Central memory CD8-positive, alpha-beta T cell (primary cell): ENCODE measurements around the gene ZNF766.
"Not testable (repeated sequence)": the region's sequence is repeated elsewhere in the genome, so short reads cannot be mapped to it uniquely, and the experiment has no call there.

ENCODE experiments used
- ATAC-seq: fragments of 150-1000 bp; cut with Tn5 transposase; replicated peaks from 2 replicates; pipeline ENCODE4 v1.10.0; 2022; ENCODE audit warnings: mild to moderate bottlenecking, moderate FRiP score, moderate number of reproducible peaks; ENCODE audit not compliant: poor library complexity, severe bottlenecking; ENCODE audit errors: extremely low read depth
- DNase-seq, 2 donors: peaks; one replicate each; pipeline ENCODE4 v3.0.0; 2021; ENCODE audit warnings: low spot score in 2 of 2
- H3K27ac Mint-ChIP-seq: one replicate; pipeline ENCODE4 v1.8.0; 2022; ENCODE audit warnings: low read depth, mild to moderate bottlenecking, moderate library complexity, mixed read lengths
- H3K27me3 Mint-ChIP-seq: one replicate; pipeline ENCODE4 v1.8.0; 2022; ENCODE audit warnings: mixed read lengths
- H3K36me3 Mint-ChIP-seq: one replicate; pipeline ENCODE4 v1.8.0; 2022; ENCODE audit warnings: mild to moderate bottlenecking, moderate library complexity, mixed read lengths; ENCODE audit not compliant: insufficient read depth
- H3K4me1 Mint-ChIP-seq: one replicate; pipeline ENCODE4 v1.8.0; 2022; ENCODE audit warnings: mixed read lengths
- H3K4me3 Mint-ChIP-seq: one replicate; pipeline ENCODE4 v1.8.0; 2022; ENCODE audit warnings: mild to moderate bottlenecking, moderate library complexity, mixed read lengths
- H3K9me3 Mint-ChIP-seq: one replicate; pipeline ENCODE4 v1.8.0; 2022; ENCODE audit warnings: mixed read lengths

Gene ZNF766

DNA sequence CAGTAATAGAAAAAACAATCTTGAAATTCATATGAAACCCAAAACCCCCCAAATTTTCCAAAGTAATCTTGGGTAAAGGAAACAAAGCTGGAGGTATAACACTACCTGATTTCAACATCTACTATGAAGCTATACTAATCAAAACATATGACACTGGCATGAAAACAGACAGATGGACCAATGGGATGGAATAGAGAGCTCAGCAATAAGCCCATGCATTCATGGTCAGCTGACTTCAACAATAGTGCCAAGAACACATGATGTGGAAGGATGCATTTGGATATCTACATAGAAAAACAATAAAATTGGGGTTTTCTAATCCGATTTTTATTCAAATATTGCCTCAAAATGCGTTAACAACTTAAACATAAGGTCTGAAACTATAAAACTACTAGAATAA is 32.2 kb upstream of the ZNF766 start:
- Mint-ChIP-seq H3K4me1 (no peaks in the 10 kb centered on the region), H3K9me3 (no peaks in the 10 kb centered on the region), H3K4me3 (no peak overlapping the region), H3K27me3 (no peaks in the 10 kb centered on the region), H3K36me3 (no peaks in the 10 kb centered on the region), H3K27ac (no peak overlapping the region)
- DNase-seq (no peak), ATAC-seq (no peak)

DNA sequence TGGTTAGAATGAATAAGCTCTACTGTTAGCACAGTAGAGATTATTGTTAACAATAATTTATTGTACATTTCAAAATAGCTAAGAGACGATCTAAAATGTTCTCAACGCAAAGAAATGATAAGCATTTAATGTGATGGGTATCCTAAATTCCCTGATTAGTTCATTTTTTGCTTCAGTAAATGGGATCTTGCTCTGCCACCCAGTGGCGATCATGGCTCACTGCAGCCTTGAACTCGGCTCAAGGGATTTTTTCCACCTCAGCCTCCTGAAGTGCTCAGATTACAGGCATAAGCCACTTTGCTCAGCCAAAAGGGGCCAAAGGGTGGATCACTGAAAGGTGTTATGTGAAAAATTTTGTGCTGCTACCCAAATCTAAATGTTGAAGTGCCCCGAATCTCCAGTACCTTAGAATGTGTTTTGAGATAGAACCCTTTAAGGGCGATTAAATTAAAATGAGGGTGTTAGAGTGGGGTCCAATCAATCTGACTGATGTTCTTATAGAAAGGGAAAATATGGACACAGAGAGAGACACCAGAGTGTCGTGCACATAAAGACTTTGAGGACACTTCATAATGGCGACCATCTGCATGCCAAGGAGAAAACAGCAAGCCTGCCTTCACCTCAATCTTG is 31.5 kb upstream of the ZNF766 start:
- Mint-ChIP-seq H3K4me1 (no peaks in the 10 kb centered on the region), H3K27ac (no peak overlapping the region), H3K36me3 (no peaks in the 10 kb centered on the region), H3K27me3 (no peaks in the 10 kb centered on the region), H3K9me3 (no peaks in the 10 kb centered on the region), H3K4me3 (no peak overlapping the region)
- DNase-seq, result peak; percentile 27 to 29
- ATAC-seq, result no peak

- DNase-seq (no peak), ATAC-seq (no peak)
- H3K4me1 Mint-ChIP-seq, result no peaks in the 10 kb centered on the region
- no peaks in the 10 kb centered on the region for H3K9me3 Mint-ChIP-seq
- no peak overlapping the region for H3K4me3 Mint-ChIP-seq
- H3K27me3 Mint-ChIP-seq, result no peaks in the 10 kb centered on the region
- no peak overlapping the region for H3K27ac Mint-ChIP-seq
- no peaks in the 10 kb centered on the region for H3K36me3 Mint-ChIP-seq
Measured at GRCh38 chr19:52244021-52244420, 25.4 kb upstream of the ZNF766 start.

- DNase-seq (peak; percentile 34 to 38), ATAC-seq (no peak)
- H3K9me3 Mint-ChIP-seq, result no peaks in the 10 kb centered on the region
- no peak overlapping the region for H3K27ac Mint-ChIP-seq
- no peaks in the 10 kb centered on the region for H3K4me1 Mint-ChIP-seq
- H3K27me3 Mint-ChIP-seq, result no peaks in the 10 kb centered on the region
- no peaks in the 10 kb centered on the region for H3K36me3 Mint-ChIP-seq
- H3K4me3 Mint-ChIP-seq, result no peak overlapping the region
Measured at GRCh38 chr19:52248241-52248640, 21.1 kb upstream of the ZNF766 start.

GRCh38 chr19:52258426-52258825 is 11.0 kb upstream of the ZNF766 start:
- ATAC-seq, result no peak
- H3K27me3 Mint-ChIP-seq, result peaks cover 20% of the 10 kb centered on the region
- H3K9me3 Mint-ChIP-seq, result no peaks in the 10 kb centered on the region
- H3K4me3 Mint-ChIP-seq, result no peak overlapping the region
- no peak for DNase-seq
- H3K27ac Mint-ChIP-seq, result no peak overlapping the region
- H3K4me1 Mint-ChIP-seq, result no peaks in the 10 kb centered on the region
- peaks cover 1% of the 10 kb centered on the region for H3K36me3 Mint-ChIP-seq

GRCh38 chr19:52265556-52265955 is 3.8 kb upstream of the ZNF766 start:
- not testable (repeated sequence) for H3K4me3 Mint-ChIP-seq, H3K36me3 Mint-ChIP-seq, DNase-seq, ATAC-seq, H3K9me3 Mint-ChIP-seq, H3K4me1 Mint-ChIP-seq, H3K27ac Mint-ChIP-seq
- H3K27me3 Mint-ChIP-seq, result peaks cover 21% of the 10 kb centered on the region

DNA sequence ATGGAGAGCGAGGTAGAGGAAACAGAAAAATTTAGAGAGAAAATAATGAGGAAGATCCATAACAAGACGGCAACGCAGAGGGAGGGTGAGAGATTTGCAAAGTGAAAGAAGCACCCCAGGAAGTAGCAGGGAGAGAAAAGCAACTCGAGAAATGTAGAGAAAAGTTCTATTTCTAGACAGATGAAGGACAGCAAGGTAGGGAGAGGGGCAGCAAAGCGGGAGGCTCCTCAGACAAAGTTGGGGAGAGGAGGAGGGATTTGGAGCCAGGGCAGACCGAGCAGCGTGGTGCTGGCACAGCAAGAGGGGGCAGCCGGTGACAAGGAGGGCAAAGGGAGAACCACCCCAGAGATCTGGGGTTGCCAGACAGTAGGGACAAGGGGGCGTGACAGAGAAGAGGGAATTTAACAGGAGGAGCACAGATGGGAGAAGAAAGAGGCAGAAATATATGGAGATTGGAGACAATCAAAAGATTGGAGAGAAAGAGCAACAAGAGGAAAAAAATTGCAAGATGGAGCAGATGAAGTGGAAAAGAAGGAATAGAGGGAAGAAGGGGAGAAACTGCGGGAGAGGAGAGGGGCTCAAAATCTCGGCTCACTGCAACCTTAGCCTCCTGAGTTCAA is 989 bp downstream of the ZNF766 start:
- Mint-ChIP-seq H3K36me3 (peaks cover 13% of the 10 kb centered on the region), H3K4me3 (peak overlapping the region; percentile 84), H3K9me3 (no peaks in the 10 kb centered on the region), H3K27ac (peak overlapping the region; percentile 94), H3K27me3 (no peaks in the 10 kb centered on the region), H3K4me1 (peaks cover 48% of the 10 kb centered on the region)
- DNase-seq, result no peak
- ATAC-seq, result peak; percentile 5

DNA sequence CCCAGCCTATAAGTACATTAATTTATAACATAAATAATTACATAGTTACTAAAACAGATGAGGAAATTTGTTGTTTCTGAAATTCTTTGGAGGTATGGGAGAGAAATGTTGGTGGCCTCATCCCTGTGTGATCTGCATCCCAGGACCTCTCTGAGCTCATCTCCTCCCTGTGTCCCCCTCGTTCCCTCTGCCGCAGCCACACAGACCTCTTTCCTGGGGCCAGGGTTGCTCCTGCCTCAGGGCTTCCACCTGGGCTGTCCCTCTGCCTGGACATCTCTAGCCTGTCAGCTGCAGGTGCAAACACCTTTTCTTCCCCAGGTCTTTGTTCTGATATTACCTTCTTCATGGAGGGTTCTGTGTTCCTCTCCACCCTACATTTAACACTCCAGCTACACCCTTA is 3.9 kb downstream of the ZNF766 start:
- Mint-ChIP-seq H3K36me3 (peaks cover 19% of the 10 kb centered on the region), H3K9me3 (no peaks in the 10 kb centered on the region), H3K27ac (peak overlapping the region; percentile 5), H3K4me3 (no peak overlapping the region), H3K27me3 (no peaks in the 10 kb centered on the region), H3K4me1 (peaks cover 71% of the 10 kb centered on the region)
- DNase-seq (no peak), ATAC-seq (no peak)

GRCh38 chr19:52274191-52274590 is 4.8 kb downstream of the ZNF766 start:
- DNase-seq (no peak), ATAC-seq (no peak)
- no peak overlapping the region for H3K27ac Mint-ChIP-seq
- peaks cover 19% of the 10 kb centered on the region for H3K36me3 Mint-ChIP-seq
- no peak overlapping the region for H3K4me3 Mint-ChIP-seq
- peaks cover 80% of the 10 kb centered on the region for H3K4me1 Mint-ChIP-seq
- no peaks in the 10 kb centered on the region for H3K9me3 Mint-ChIP-seq
- H3K27me3 Mint-ChIP-seq, result no peaks in the 10 kb centered on the region

GRCh38 chr19:52275988-52276387 is 6.6 kb downstream of the ZNF766 start:
- H3K4me1 Mint-ChIP-seq, result peaks cover 74% of the 10 kb centered on the region
- no peaks in the 10 kb centered on the region for H3K27me3 Mint-ChIP-seq
- H3K4me3 Mint-ChIP-seq, result peak overlapping the region; percentile 29
- H3K9me3 Mint-ChIP-seq, result no peaks in the 10 kb centered on the region
- peaks cover 16% of the 10 kb centered on the region for H3K36me3 Mint-ChIP-seq
- ATAC-seq, result no peak
- no peak for DNase-seq
- H3K27ac Mint-ChIP-seq, result peak overlapping the region; percentile 79

DNA sequence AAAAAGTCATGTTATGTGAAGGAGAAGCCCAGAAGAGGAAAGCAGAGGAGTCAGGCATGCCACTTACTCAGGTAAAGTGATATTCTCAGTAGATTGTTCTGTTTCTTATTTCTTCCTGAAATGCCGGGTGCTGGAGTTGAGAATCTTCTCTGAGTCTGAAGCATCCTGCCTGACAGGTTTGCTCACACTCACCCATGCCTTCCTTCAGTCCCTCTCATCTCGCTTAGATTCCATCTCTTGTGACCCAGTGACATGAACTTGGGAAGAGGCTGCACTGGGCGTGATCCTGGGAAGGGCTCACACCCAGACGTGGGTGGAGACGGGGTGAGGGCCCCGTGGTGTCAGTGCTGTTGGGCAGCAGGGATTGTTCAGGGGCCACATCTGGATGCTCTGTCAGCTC is 8.1 kb downstream of the ZNF766 start:
- Mint-ChIP-seq H3K9me3 (no peaks in the 10 kb centered on the region), H3K36me3 (peaks cover 12% of the 10 kb centered on the region), H3K27ac (no peak overlapping the region), H3K4me1 (peaks cover 62% of the 10 kb centered on the region), H3K4me3 (peak overlapping the region; percentile 27), H3K27me3 (no peaks in the 10 kb centered on the region)
- DNase-seq, result no peak
- ATAC-seq, result no peak

DNA sequence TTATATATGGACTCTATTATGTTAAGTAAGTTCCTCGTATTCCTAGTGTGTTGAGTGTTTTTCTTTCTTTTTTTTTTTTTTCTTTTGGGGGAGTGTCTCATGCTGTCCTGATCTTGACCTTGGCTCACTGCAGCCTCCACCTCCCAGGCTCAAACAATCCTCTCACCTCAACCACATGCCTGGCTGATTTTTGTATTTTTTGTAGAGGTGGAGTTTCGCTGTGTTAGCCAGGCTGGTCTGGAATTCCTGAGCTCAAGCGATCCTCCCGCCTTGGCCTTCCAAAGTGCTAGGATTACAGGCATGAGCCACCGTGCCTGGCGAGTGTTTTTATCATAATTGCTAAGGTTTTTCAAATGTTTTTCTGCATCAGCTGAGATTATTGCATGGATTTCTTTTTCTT is 16.9 kb downstream of the ZNF766 start:
- no peak overlapping the region for H3K4me3 Mint-ChIP-seq

GRCh38 chr19:52291781-52292180 is 22.4 kb downstream of the ZNF766 start:
- H3K9me3 Mint-ChIP-seq, result peaks cover 8% of the 10 kb centered on the region
- no peak overlapping the region for H3K27ac Mint-ChIP-seq
- H3K36me3 Mint-ChIP-seq, result peaks cover 34% of the 10 kb centered on the region
- DNase-seq (no peak), ATAC-seq (no peak)
- no peak overlapping the region for H3K4me3 Mint-ChIP-seq
- H3K27me3 Mint-ChIP-seq, result no peaks in the 10 kb centered on the region
- no peaks in the 10 kb centered on the region for H3K4me1 Mint-ChIP-seq

More for the DNA sequence above, 16.9 kb downstream of the ZNF766 start:
- DNase-seq (no peak), ATAC-seq (no peak)
- no peaks in the 10 kb centered on the region for H3K27me3 Mint-ChIP-seq
- peak overlapping the region; percentile 39 for H3K27ac Mint-ChIP-seq
- peaks cover 61% of the 10 kb centered on the region for H3K36me3 Mint-ChIP-seq
- H3K9me3 Mint-ChIP-seq, result peaks cover 8% of the 10 kb centered on the region
- no peaks in the 10 kb centered on the region for H3K4me1 Mint-ChIP-seq
